Left lung (tissue), 10 donors: ENCODE results near the gene RHEB. TPM values are rescaled to one million over a fixed set of nuclear protein-coding genes. Genes with fewer than 3 reads are reported as not detected.

Experiments used
- ATAC-seq: fragments of 200-7000 bp; cut with Tn5 transposase; one replicate; pipeline ENCODE4 v1.9.1; 2020; ENCODE audit warnings: moderate library complexity
- DNase-seq, 4 donors: peaks; one replicate each; pipeline ENCODE4 v3.0.0-alpha.2; 2013 to 2020
- H3K27ac ChIP-seq, 2 donors: fragments of 200-600 bp; sonication (generic) in 1 of 2; one replicate each; pipeline versions ENCODE4 v1.5.0 to v1.8.0; 2020 to 2021
- H3K27me3 ChIP-seq, 2 donors: fragments of 200-600 bp; sonication (generic) in 1 of 2; one replicate each; pipeline versions ENCODE4 v1.5.0 to v1.8.0; 2020 to 2021
- H3K36me3 ChIP-seq, 2 donors: fragments of 200-600 bp; sonication (generic) in 1 of 2; one replicate each; pipeline versions ENCODE4 v1.5.0 to v1.8.0; 2020 to 2021
- H3K4me1 ChIP-seq, 2 donors: fragments of 200-600 bp; one replicate each; pipeline ENCODE4 v1.8.0; 2021
- H3K4me3 ChIP-seq, 2 donors: fragments of 200-600 bp; sonication (generic) in 1 of 2; one replicate each; pipeline versions ENCODE4 v1.5.0 to v1.8.0; 2020 to 2021; ENCODE audit warnings: mild to moderate bottlenecking in 1 of 2
- H3K9me3 ChIP-seq, 2 donors: fragments of 200-600 bp; sonication (generic) in 1 of 2; one replicate each; pipeline versions ENCODE4 v1.5.0 to v1.8.0; 2020 to 2021
- intact Hi-C, 2 donors: fragments of 100-400 bp; cut with DNase I; formaldehyde crosslinking; loops; one replicate each; pipeline versions ENCODE4 v1.11.2 to v1.14.2; 2022
- polyA plus RNA-seq, 6 donors: library from polyadenylated mRNA; unstranded; fragments of 120-200 nt; gene quantifications; one replicate each; pipeline ENCODE4 v1.2.1, GENCODE V29; 2013; ENCODE audit not compliant: insufficient read length in 6 of 6
- total RNA-seq, 2 donors: library from RNA; stranded (reverse); fragmentation: NEBNext Ultra II Directional; extraction: Animal tissue kit (Norgen Biotek cat#: 25700); gene quantifications; one replicate each; pipeline ENCODE4 v1.2.1, GENCODE V29; 2021
- TF ChIP-seq, protein P1 (sequence below), 2 donors: fragments of 200-600 bp; sonication (generic) in 1 of 2; IDR thresholded peaks; one replicate each; pipeline versions ENCODE4 v1.5.0 to v1.8.0; 2021; ENCODE audit warnings: antibody characterized with exemption in 2 of 2
- donor health status: DM: no; HTN: yes; CAD: no.
- donor health status: DM: no; HTN: no; CAD: no.

RHEB gene
- total and polyA plus RNA-seq, 8 donors, result 85.3 to 110 (median 105) TPM

DNA sequence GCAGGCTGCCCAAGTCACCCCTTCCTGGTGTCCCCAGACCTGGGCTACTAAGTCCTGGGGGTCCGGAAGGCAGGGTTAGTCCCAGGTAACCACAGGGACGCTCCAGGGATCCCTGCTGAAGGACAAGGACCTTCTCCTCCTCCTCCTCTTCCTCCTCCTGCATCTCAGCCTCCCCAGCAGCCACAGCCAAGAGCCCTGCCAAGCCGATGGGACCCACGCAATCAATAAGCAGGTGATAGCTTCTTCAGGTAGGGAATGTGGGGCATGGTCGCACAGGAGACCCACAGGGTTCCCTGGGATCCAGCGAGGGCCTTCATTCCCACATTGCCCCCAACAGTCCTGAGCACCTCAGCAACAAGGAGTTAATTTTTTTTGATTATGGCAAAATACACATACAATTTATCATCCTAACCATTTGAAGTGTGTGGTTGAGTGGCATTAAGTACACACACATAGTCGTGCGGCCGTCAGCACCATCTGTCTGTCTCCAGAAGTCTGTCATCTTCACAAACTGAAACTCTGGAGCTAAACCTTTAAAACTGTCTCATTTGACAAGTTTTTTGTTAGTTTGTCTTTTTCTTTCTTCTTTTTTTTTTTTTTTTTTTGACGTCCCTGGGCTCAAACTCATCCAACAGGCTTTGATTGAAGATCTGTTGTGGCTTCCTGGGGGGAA, 91.9 kb downstream of the RHEB start:
- DNase-seq (no peak), ATAC-seq (no peak)
- TF ChIP-seq, protein P1, sequence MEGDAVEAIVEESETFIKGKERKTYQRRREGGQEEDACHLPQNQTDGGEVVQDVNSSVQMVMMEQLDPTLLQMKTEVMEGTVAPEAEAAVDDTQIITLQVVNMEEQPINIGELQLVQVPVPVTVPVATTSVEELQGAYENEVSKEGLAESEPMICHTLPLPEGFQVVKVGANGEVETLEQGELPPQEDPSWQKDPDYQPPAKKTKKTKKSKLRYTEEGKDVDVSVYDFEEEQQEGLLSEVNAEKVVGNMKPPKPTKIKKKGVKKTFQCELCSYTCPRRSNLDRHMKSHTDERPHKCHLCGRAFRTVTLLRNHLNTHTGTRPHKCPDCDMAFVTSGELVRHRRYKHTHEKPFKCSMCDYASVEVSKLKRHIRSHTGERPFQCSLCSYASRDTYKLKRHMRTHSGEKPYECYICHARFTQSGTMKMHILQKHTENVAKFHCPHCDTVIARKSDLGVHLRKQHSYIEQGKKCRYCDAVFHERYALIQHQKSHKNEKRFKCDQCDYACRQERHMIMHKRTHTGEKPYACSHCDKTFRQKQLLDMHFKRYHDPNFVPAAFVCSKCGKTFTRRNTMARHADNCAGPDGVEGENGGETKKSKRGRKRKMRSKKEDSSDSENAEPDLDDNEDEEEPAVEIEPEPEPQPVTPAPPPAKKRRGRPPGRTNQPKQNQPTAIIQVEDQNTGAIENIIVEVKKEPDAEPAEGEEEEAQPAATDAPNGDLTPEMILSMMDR (IDR thresholded peaks at IDR 0.05), result no peak
- Histone ChIP-seq H3K27me3 (peaks cover 0 to 16% of the 10 kb centered on the region in 2 donors), H3K9me3 (no peaks in the 10 kb centered on the region), H3K4me1 (peaks cover 28 to 33% of the 10 kb centered on the region in 2 donors), H3K4me3 (no peak overlapping the region), H3K27ac (no peak overlapping the region), H3K36me3 (no peaks in the 10 kb centered on the region)
- intact Hi-C loops, result no loop called here

DNA sequence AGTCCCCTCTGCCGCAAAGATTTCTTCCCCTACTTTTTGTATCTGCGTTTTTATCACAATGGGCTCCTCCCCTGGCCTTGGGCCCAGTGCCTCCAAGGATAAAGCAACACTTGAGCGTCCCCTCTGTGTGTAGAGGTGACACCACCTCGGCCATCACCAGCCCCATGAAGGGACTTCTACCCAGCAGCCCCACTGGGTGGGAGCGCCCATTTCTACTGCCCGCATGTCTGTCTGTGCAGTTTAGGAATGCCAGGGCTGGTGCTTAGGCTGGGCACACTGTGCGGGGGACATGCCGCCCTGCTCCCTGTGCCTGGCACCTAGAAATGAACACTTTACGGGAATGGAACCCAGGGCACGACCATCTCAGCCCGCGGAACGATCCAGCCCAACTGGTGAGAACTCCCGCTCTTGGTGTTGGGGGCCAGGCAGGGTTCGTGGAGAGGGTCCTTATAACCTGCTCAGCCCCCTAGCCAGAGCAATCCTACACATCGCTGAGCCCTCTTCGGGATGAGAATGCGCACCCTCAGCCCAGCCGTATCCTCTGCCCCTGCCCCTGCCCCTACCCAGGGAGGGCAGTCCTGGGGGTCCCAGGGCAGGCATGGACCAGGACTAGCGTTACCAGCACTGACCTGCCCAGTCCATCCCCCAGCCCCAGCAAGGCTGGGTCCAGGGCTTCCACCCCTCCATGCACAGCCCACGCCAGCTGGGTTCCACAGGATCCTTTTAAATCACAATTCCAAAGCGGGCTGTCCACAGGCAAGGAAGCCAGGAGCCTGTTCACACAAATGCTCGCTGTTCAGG, 92.6 kb downstream of the RHEB start:
- intact Hi-C loops, result no loop called here
- H3K27ac ChIP-seq, result peak overlapping the region in 1 of 2 donors; percentile 19
- DNase-seq (no peak), ATAC-seq (no peak)
- no peak overlapping the region for H3K4me3 ChIP-seq
- no peaks in the 10 kb centered on the region for H3K9me3 ChIP-seq
- TF ChIP-seq, protein P1 (IDR thresholded peaks at IDR 0.05), result no peak
- peaks cover 0 to 12% of the 10 kb centered on the region in 2 donors for H3K27me3 ChIP-seq
- no peaks in the 10 kb centered on the region for H3K36me3 ChIP-seq
- H3K4me1 ChIP-seq, result peaks cover 28 to 33% of the 10 kb centered on the region in 2 donors

DNA sequence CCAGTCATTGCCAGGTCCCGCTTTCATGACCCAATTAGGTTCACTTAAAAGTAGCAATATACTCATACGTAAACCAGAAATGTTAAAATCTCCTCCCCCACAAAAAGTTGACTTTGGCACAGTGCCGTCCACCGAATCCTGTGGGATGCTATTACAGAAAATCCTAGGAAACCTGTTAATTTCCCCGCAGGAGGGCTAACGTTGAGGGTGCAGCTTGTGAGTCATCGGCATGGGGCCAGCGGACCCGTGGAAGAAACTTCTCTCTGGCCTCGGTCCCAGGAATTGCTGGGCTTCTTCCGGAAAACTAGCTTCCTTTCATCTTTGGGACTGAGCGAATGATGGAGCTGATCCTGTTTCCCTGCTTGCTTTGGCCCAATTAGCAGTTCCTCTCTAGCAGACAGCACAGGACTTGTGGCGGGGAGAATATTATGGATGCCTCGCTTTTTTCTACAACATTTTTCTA, 93.2 kb downstream of the RHEB start:
- peak in 2 of 4 donors; percentile 66 to 72 for DNase-seq
- peak; percentile 3 for ATAC-seq
- H3K27me3 ChIP-seq, result peaks cover 0 to 11% of the 10 kb centered on the region in 2 donors
- H3K36me3 ChIP-seq, result no peaks in the 10 kb centered on the region
- H3K9me3 ChIP-seq, result peaks cover 0 to 3% of the 10 kb centered on the region in 2 donors
- intact Hi-C loops, result no loop called here
- no peak overlapping the region for H3K4me3 ChIP-seq
- TF ChIP-seq, protein P1 (IDR thresholded peaks at IDR 0.05), result no peak
- peak overlapping the region in 1 of 2 donors; percentile 30 for H3K27ac ChIP-seq
- peaks cover 28 to 33% of the 10 kb centered on the region in 2 donors for H3K4me1 ChIP-seq

DNA sequence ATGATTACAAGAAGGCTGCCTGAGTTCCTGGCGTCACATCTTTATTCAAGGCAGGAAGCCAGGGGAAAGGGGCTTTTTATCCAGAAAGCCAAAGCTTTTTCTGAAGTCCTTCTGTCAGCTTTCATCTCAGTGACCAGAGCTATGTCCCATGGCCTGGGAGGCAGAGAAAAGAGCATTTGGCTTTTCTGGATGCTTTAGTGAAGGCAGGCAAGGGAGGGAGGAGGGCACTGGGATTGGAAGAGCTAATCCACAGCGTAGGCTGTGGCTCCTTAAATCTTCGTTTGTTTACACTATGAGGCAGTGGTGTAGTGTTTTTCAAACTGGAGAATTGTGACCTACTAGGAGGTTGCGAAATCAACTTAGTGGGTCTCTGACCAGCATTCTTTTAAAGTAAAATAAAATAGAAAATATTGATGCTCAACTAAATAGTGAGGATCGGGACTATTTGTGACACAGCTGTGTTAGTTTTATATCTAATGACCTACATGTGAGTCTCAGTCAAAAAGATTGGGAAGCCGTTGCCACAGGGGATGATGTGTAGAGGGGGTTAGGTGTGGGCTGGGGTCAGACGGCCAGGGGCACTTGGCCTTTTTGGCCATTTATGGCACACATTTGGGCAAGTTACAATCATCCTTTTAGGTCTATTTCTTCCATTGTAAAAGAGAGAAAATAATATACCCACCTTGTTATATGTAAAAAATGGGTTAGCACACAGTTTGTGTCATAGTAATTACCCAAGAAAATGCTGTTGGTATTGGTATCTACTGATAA, 93.8 kb downstream of the RHEB start:
- Histone ChIP-seq H3K36me3 (no peaks in the 10 kb centered on the region), H3K27ac (peak overlapping the region in 1 of 2 donors; percentile 30), H3K27me3 (peaks cover 0 to 11% of the 10 kb centered on the region in 2 donors), H3K4me3 (no peak overlapping the region), H3K4me1 (peaks cover 28 to 33% of the 10 kb centered on the region in 2 donors), H3K9me3 (peaks cover 0 to 3% of the 10 kb centered on the region in 2 donors)
- TF ChIP-seq, protein P1 (IDR thresholded peaks at IDR 0.05), result no peak
- intact Hi-C loops, result no loop called here
- peak; percentile 74 for ATAC-seq
- DNase-seq, result peak in 1 of 4 donors; percentile 32
